K562 (cell line): ENCODE results near the gene RSPH9. TPM values are rescaled to one million over a fixed set of nuclear protein-coding genes. Genes with fewer than 3 reads are reported as not detected.

ENCODE experiments used
- CBX3 ChIP-seq, 2 experiments: IDR thresholded peaks; 1 replicate in 1 of 2; 2 replicates in 1 of 2; pipeline ENCODE4 v1.6.1; 2012; ENCODE audit warnings: inconsistent platforms in 2 of 2, low read length in 2 of 2, borderline replicate concordance in 1 of 2, control low read depth in 1 of 2
- CBX8 ChIP-seq: fragments of 200-600 bp; sonication (generic); IDR thresholded peaks from 2 replicates; pipeline ENCODE4 v1.6.1; 2012; ENCODE audit warnings: borderline replicate concordance, mixed run types, low read depth, mild to moderate bottlenecking, moderate library complexity, mixed read lengths, low read length, control low read depth, inconsistent platforms; ENCODE audit not compliant: poor library complexity, severe bottlenecking; ENCODE audit errors: extremely low read depth
- EP300 ChIP-seq: IDR thresholded peaks from 2 replicates; pipeline ENCODE4 v1.6.1; 2012; ENCODE audit warnings: low read length, improper control_type of control experiment
- GTF2E2 ChIP-seq: fragments of 200-800 bp; sonication (Bioruptor generic); IDR thresholded peaks from 2 replicates; pipeline ENCODE4 v1.6.1; 2016; ENCODE audit warnings: missing genetic modification characterization, missing compliant biosample characterization
- HSF4 ChIP-seq: fragments of 250-450 bp; sonication (Bioruptor Pico); IDR thresholded peaks from 2 replicates; pipeline ENCODE4 v2.1.2; 2022; ENCODE audit warnings: mild to moderate bottlenecking, moderate library complexity, borderline replicate concordance
- KDM4B ChIP-seq, 2 experiments: fragments of 450-650 bp in 1 of 2; sonication (generic) in 1 of 2; IDR thresholded peaks; 2 replicates each; pipeline ENCODE4 v1.6.1; 2016 to 2017; ENCODE audit warnings: borderline replicate concordance in 2 of 2, antibody characterized with exemption in 1 of 2, low read depth in 1 of 2, mild to moderate bottlenecking in 1 of 2
- KDM5B ChIP-seq: fragments of 200-600 bp; sonication (generic); IDR thresholded peaks from 2 replicates; pipeline ENCODE4 v1.6.1; 2012; ENCODE audit warnings: low read depth, mild to moderate bottlenecking, moderate library complexity, low read length, control low read depth, inconsistent platforms; ENCODE audit not compliant: insufficient replicate concordance
- LCOR ChIP-seq: sonication (generic); formaldehyde crosslinking; IDR thresholded peaks from 2 replicates; pipeline ENCODE4 v1.8.0; 2022; ENCODE audit warnings: mild to moderate bottlenecking, missing genetic modification reagents
- MAFG ChIP-seq: fragments of 450-650 bp; conservative IDR thresholded peaks from 2 replicates; pipeline ENCODE4 v1.6.1; 2016; ENCODE audit warnings: missing genetic modification characterization, missing compliant biosample characterization
- MAZ ChIP-seq, 2 experiments: fragments of 450-650 bp in 1 of 2; sonication (generic) in 1 of 2; formaldehyde crosslinking; IDR thresholded peaks in 1 of 2; conservative IDR thresholded peaks in 1 of 2; 2 replicates each; pipeline versions ENCODE4 v1.4.0 to v1.5.0; 2020; ENCODE audit warnings: mild to moderate bottlenecking in 1 of 2, missing genetic modification reagents in 1 of 2
- MEF2A ChIP-seq: IDR thresholded peaks from 2 replicates; pipeline ENCODE4 v1.6.1; 2011; ENCODE audit warnings: low read depth, mild to moderate bottlenecking, low read length, moderate library complexity; ENCODE audit not compliant: control insufficient read depth
- NCOA4 ChIP-seq: fragments of 450-650 bp; IDR thresholded peaks from 2 replicates; pipeline ENCODE4 v1.6.1; 2018; ENCODE audit warnings: mild to moderate bottlenecking; ENCODE audit not compliant: partially characterized antibody
- NFXL1 ChIP-seq: fragments of 450-650 bp; formaldehyde crosslinking; IDR thresholded peaks from 2 replicates; pipeline ENCODE4 v1.4.0; 2021; ENCODE audit warnings: mild to moderate bottlenecking
- NFYB ChIP-seq: IDR thresholded peaks from 2 replicates; pipeline ENCODE4 v1.6.1; 2011; ENCODE audit warnings: mild to moderate bottlenecking, moderate library complexity; ENCODE audit not compliant: insufficient read length; ENCODE audit errors: extremely low read depth
- PTRF ChIP-seq: fragments of 450-650 bp; IDR thresholded peaks from 2 replicates; pipeline ENCODE4 v1.6.1; 2016; ENCODE audit warnings: mild to moderate bottlenecking, missing genetic modification characterization, missing compliant biosample characterization
- PURB ChIP-seq: sonication (generic); formaldehyde crosslinking; IDR thresholded peaks from 2 replicates; pipeline ENCODE4 v1.9.0; 2021; ENCODE audit warnings: low read depth, mild to moderate bottlenecking, missing genetic modification reagents
- RB1 ChIP-seq: fragments of 450-650 bp; IDR thresholded peaks from 2 replicates; pipeline ENCODE4 v1.6.1; 2017; ENCODE audit warnings: low read depth, mild to moderate bottlenecking
- SLC30A9 ChIP-seq: fragments of 250-450 bp; sonication (Bioruptor Pico); IDR thresholded peaks from 2 replicates; pipeline ENCODE4 v1.8.0; 2022; ENCODE audit warnings: mild to moderate bottlenecking, moderate library complexity
- TAF9B ChIP-seq: fragments of 450-650 bp; IDR thresholded peaks from 2 replicates; pipeline ENCODE4 v1.6.1; 2018; ENCODE audit warnings: mild to moderate bottlenecking; ENCODE audit not compliant: partially characterized antibody
- ZBTB8A ChIP-seq: fragments of 450-650 bp; IDR thresholded peaks from 2 replicates; pipeline ENCODE4 v1.6.1; 2018; ENCODE audit warnings: mild to moderate bottlenecking, moderate library complexity; ENCODE audit not compliant: partially characterized antibody
- ZNF780A ChIP-seq: fragments of 250-450 bp; sonication (Bioruptor Pico); IDR thresholded peaks from 2 replicates; pipeline ENCODE4 v1.5.0; 2021; ENCODE audit warnings: mild to moderate bottlenecking
- ZNF79 ChIP-seq: fragments of 250-450 bp; sonication (Bioruptor Pico); IDR thresholded peaks from 2 replicates; pipeline ENCODE4 v1.4.0; 2020; ENCODE audit warnings: low read depth, mild to moderate bottlenecking, moderate library complexity
- ZSCAN32 ChIP-seq: fragments of 450-650 bp; formaldehyde crosslinking; IDR thresholded peaks from 2 replicates; pipeline ENCODE4 v1.4.0; 2020; ENCODE audit warnings: mild to moderate bottlenecking, moderate library complexity
- polyA plus RNA-seq, 8 experiments: library from polyadenylated mRNA; depleted of rRNA in 4 of 8; stranded (reverse) in 5 of 8; unstranded in 3 of 8; fragments of >200 nt; fragmentation: Nextera tagmentation in 2 of 8; fragmentation: Illumina TruSeq in 1 of 8; extraction: Ambion mirVana in 2 of 8; extraction: Trizol in 1 of 8; gene quantifications; 2 replicates each; pipeline versions ENCODE4 v1.2.1 to v1.2.3, GENCODE V29; 2011 to 2014; ENCODE audit warnings: inconsistent platforms in 1 of 8, missing spikeins in 1 of 8
- total RNA-seq, 7 experiments: library from RNA; depleted of rRNA in 6 of 7; stranded (reverse); fragments of >200 nt in 6 of 7; fragmentation: Illumina TruSeq in 2 of 7; extraction: Trizol in 2 of 7; gene quantifications; 2 replicates each; pipeline versions ENCODE4 v1.2.1 to v1.2.3, GENCODE V29; 2011 to 2021; ENCODE audit warnings: low replicate concordance in 1 of 7
- TF ChIP-seq, protein P1 (sequence below): fragments of 450-650 bp; conservative IDR thresholded peaks from 2 replicates; pipeline ENCODE4 v1.6.1; 2016; ENCODE audit warnings: missing genetic modification characterization, low read depth, mild to moderate bottlenecking, missing compliant biosample characterization, moderate library complexity
- TF ChIP-seq, protein P2 (sequence below), 2 experiments: IDR thresholded peaks; 2 replicates each; pipeline ENCODE4 v1.6.1; 2011; ENCODE audit warnings: borderline replicate concordance in 1 of 2, control low read depth in 1 of 2, low read depth in 1 of 2, low read length in 1 of 2, mild to moderate bottlenecking in 1 of 2, mixed read lengths in 1 of 2, moderate library complexity in 1 of 2; ENCODE audit not compliant: insufficient read depth in 1 of 2, insufficient read length in 1 of 2, poor library complexity in 1 of 2, severe bottlenecking in 1 of 2; ENCODE audit errors: extremely low read depth in 1 of 2

RSPH9 gene
- total and polyA plus RNA-seq, 9 of the 15 experiments (the other 6 are each of a cell fraction or from before 2014, with no cell fraction given): 0.05 to 0.60 (median 0.39) TPM; not detected in 6

DNA sequence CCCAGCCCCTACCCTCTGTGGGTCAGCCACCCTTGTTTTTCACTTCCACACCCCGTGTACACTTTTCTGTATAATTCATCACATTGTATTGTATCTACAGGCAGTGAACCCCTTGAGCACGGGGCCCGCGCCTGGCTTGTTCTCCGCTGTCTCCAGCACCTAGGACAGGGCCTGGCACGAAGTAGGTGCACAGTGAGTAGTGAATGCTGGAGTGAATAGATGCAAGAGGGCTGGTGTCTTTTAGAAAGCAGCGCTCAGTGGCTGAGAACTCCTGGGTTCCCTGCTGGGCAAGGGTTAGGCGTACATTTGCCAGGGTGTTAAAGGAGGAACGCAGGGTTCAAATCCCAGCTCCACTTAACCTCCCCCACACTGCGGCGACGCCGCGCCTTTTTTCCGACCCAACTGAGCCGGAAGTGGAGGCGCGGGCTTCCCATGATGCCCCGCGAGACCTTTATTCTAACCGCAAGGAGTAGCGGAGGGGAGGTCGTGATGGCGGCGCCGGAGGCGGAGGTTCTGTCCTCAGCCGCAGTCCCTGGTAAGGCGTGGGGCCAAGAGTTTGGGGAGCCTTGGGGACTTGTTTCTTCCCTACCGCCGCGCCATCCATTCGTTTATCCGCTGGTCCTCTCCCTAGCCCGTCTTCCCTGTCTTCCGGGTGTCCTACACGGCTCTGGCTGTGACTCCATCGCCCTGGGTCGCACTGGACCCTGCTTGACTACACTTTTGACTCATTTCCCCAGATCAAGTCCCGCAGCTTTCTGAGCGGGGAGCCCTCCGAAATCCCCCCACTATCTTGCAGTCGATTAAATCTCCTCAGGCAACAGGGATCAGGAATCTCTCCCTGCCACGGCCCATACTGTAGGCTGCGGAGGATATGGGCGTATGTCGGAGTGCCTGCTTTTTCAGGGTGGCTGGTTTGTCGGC is 9.2 kb upstream of the RSPH9 start, which contains the start of gene MAD2L1BP (continued):
- TF ChIP-seq KDM4B (IDR thresholded peaks at IDR 0.05; ENCODE audit: borderline replicate concordance in 2 of 2, low read depth in 1 of 2) (peak in 1 of 2 experiments; percentile 86; a peak in 1 of 4 replicates), TAF9B (no peak), ZNF780A (CRISPR knock-in tag) (no peak), PURB (no peak), ZSCAN32 (CRISPR knock-in tag) (no peak), ZBTB8A (no peak), NFXL1 (CRISPR knock-in tag) (0 out of 2 replicates have a peak, but pooled peaks have one; percentile 42), MAZ (CRISPR knock-in tag; conservative IDR thresholded peaks at IDR 0.05 in 1 of 2, IDR thresholded peaks at IDR 0.05 in 1 of 2) (peak; percentile 66 to 78), PTRF (tag) (no peak), RB1 (peak; percentile 97), ZNF79 (no peak), CBX8 (no peak), KDM5B (peak; percentile 97), LCOR (0 out of 2 replicates have a peak, but pooled peaks have one; percentile 37), EP300 (peak; percentile 66), NFYB (no peak), MAFG (tag) (no peak), CBX3 (IDR thresholded peaks at IDR 0.05; ENCODE audit: borderline replicate concordance in 1 of 2, low read length in 2 of 2) (peak in 1 of 2 experiments; percentile 84; a peak in 1 of 3 replicates), HSF4 (CRISPR knock-in tag) (no peak; the same call in 1 of the 2 replicates), NCOA4 (no peak), GTF2E2 (tag) (peak; percentile 86; the same call in 1 of the 2 replicates), MEF2A (no peak), SLC30A9 (CRISPR knock-in tag) (no peak)
- TF ChIP-seq, protein P1, sequence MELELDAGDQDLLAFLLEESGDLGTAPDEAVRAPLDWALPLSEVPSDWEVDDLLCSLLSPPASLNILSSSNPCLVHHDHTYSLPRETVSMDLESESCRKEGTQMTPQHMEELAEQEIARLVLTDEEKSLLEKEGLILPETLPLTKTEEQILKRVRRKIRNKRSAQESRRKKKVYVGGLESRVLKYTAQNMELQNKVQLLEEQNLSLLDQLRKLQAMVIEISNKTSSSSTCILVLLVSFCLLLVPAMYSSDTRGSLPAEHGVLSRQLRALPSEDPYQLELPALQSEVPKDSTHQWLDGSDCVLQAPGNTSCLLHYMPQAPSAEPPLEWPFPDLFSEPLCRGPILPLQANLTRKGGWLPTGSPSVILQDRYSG (tag): 0 out of 2 replicates have a peak, but pooled peaks have one; percentile 21
- TF ChIP-seq, protein P2, sequence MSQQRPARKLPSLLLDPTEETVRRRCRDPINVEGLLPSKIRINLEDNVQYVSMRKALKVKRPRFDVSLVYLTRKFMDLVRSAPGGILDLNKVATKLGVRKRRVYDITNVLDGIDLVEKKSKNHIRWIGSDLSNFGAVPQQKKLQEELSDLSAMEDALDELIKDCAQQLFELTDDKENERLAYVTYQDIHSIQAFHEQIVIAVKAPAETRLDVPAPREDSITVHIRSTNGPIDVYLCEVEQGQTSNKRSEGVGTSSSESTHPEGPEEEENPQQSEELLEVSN (IDR thresholded peaks at IDR 0.05; ENCODE audit: borderline replicate concordance in 1 of 2, extremely low read depth in 1 of 2, insufficient read depth in 1 of 2, insufficient read length in 1 of 2, low read depth in 1 of 2, low read length in 1 of 2, poor library complexity in 1 of 2, severe bottlenecking in 1 of 2): peak; percentile 79 to 85
